Measurements from ENCODE around the gene PBX1.
"Not testable (repeated sequence)": the region's sequence is repeated elsewhere in the genome, so short reads cannot be mapped to it uniquely, and the experiment has no call there.

PBX1 gene

GRCh38 chr1:164643018-164643417 lies 84.0 kb downstream of the PBX1 start:
- DNase-seq (ENCODE audit: low read depth), result no peak

GRCh38 chr1:164644268-164644667 lies 85.3 kb downstream of the PBX1 start:
- DNase-seq (ENCODE audit: low read depth), result no peak

- peak; percentile 48 for DNase-seq (ENCODE audit: low read depth)
Measured at GRCh38 chr1:164644774-164645644, 86.0 kb downstream of the PBX1 start.

GRCh38 chr1:164645921-164646320 lies 86.9 kb downstream of the PBX1 start:
- no peak for DNase-seq (ENCODE audit: low read depth)

GRCh38 chr1:164647211-164647610 lies 88.2 kb downstream of the PBX1 start:
- no peak for DNase-seq (ENCODE audit: low read depth)

GRCh38 chr1:164648636-164649035 lies 89.7 kb downstream of the PBX1 start:
- no peak for DNase-seq (ENCODE audit: low read depth)

GRCh38 chr1:164649146-164649545 lies 90.2 kb downstream of the PBX1 start:
- no peak for DNase-seq (ENCODE audit: low read depth)

- no peak for DNase-seq (ENCODE audit: low read depth)
Measured at GRCh38 chr1:164650531-164650930, 91.5 kb downstream of the PBX1 start.

GRCh38 chr1:164651351-164651951 lies 92.5 kb downstream of the PBX1 start:
- DNase-seq (ENCODE audit: low read depth), result peak; percentile 9

GRCh38 chr1:164652969-164653368 lies 94.0 kb downstream of the PBX1 start:
- not testable (repeated sequence) for DNase-seq (ENCODE audit: low read depth)

GRCh38 chr1:164653705-164654104 lies 94.7 kb downstream of the PBX1 start:
- no peak for DNase-seq (ENCODE audit: low read depth)

- DNase-seq (ENCODE audit: low read depth), result no peak
Measured at GRCh38 chr1:164654200-164654599, 95.2 kb downstream of the PBX1 start.

- DNase-seq (ENCODE audit: low read depth), result no peak
Measured at GRCh38 chr1:164658864-164659263, 99.9 kb downstream of the PBX1 start.

- no peak for DNase-seq (ENCODE audit: low read depth)
Measured at GRCh38 chr1:164659621-164660411, 100.8 kb downstream of the PBX1 start.

- DNase-seq (ENCODE audit: low read depth), result no peak
Measured at GRCh38 chr1:164660412-164660772, 101.4 kb downstream of the PBX1 start.

- no peak for DNase-seq (ENCODE audit: low read depth)
Measured at GRCh38 chr1:164660775-164661174, 101.8 kb downstream of the PBX1 start.

GRCh38 chr1:164662462-164662861 lies 103.5 kb downstream of the PBX1 start:
- DNase-seq (ENCODE audit: low read depth), result no peak

GRCh38 chr1:164662955-164663354 lies 104.0 kb downstream of the PBX1 start:
- no peak for DNase-seq (ENCODE audit: low read depth)

- DNase-seq (ENCODE audit: low read depth), result no peak
Measured at GRCh38 chr1:164664127-164664526, 105.1 kb downstream of the PBX1 start.

GRCh38 chr1:164667001-164667400 lies 108.0 kb downstream of the PBX1 start:
- no peak for DNase-seq (ENCODE audit: low read depth)

GRCh38 chr1:164667600-164667999 lies 108.6 kb downstream of the PBX1 start:
- DNase-seq (ENCODE audit: low read depth), result no peak

- DNase-seq (ENCODE audit: low read depth), result no peak
Measured at GRCh38 chr1:164668491-164669400, 109.8 kb downstream of the PBX1 start.

All from fibroblast of gingiva (primary cell).